GM12874 (cell line): ENCODE data around the gene PTPRCAP.

Experiments
- CTCF ChIP-seq: IDR thresholded peaks from 2 replicates; pipeline ENCODE4 v1.5.1; 2011; ENCODE audit warnings: low read depth, mild to moderate bottlenecking, control low read depth, low read length, moderate library complexity; ENCODE audit not compliant: insufficient read depth

Gene PTPRCAP

GRCh38 chr11:67437082-67437808 is at the start of gene PTPRCAP:
PTPRCAP (minus strand) TSS chr11:67437682; CDS start chr11:67437619, 63 bp downstream.
- TF ChIP-seq CTCF, result no peak

- no peak for TF ChIP-seq CTCF
Observed at GRCh38 chr11:67486481-67487195, 49.2 kb upstream of the PTPRCAP start.

- no peak for TF ChIP-seq CTCF
Observed at GRCh38 chr11:67484847-67485311, 47.4 kb upstream of the PTPRCAP start.

- TF ChIP-seq CTCF, result no peak
Observed at GRCh38 chr11:67483831-67484665, 46.6 kb upstream of the PTPRCAP start.

GRCh38 chr11:67482827-67483798 is 45.6 kb upstream of the PTPRCAP start, which contains the start of gene AIP:
AIP (plus strand) TSS chr11:67483026; CDS start chr11:67483159, 133 bp downstream.
- TF ChIP-seq CTCF, result no peak

- no peak for TF ChIP-seq CTCF
Observed at GRCh38 chr11:67482275-67482826, 44.9 kb upstream of the PTPRCAP start.
